PC-9 (cell line): ENCODE data around the gene BTK. TPM values are rescaled to one million over a fixed set of nuclear protein-coding genes. Genes with fewer than 3 reads are reported as not detected.

ENCODE experiments used
- BruUV-seq: library from RNA; stranded (reverse); fragments of 400-500 nt; replicated peaks from 2 replicates; lab custom pipeline; 2021; lab: Mats Ljungman, UMichigan
- CTCF ChIA-PET: fragments of 300-600 bp; sonication (Branson Sonifier 250); formaldehyde crosslinking; loops from one replicate; lab custom pipeline; 2022; ENCODE audit warnings: antibody characterized with exemption; lab: Charles Lee
- POLR2A ChIA-PET: fragments of 300-600 bp; sonication (Branson Sonifier 250); formaldehyde crosslinking; loops from one replicate; lab custom pipeline; 2022; ENCODE audit warnings: antibody characterized with exemption; ENCODE audit not compliant: unreplicated experiment; lab: Charles Lee
- DNase-seq, 2 experiments: peaks; one replicate each; pipeline versions ENCODE4 v3.0.0 to v3.0.0-alpha.2; 2015 to 2022; ENCODE audit warnings: mixed read lengths in 1 of 2
- H2AFZ ChIP-seq: fragments of 200-600 bp; sonication (generic); 2 replicates; pipeline ENCODE4 v1.8.1; 2017; ENCODE audit warnings: antibody characterized with exemption
- H3F3A ChIP-seq: fragments of 200-600 bp; sonication (generic); 2 replicates; pipeline ENCODE4 v1.8.1; 2017; ENCODE audit warnings: antibody characterized with exemption, mild to moderate bottlenecking, low read depth; ENCODE audit not compliant: insufficient read depth
- H3K27ac ChIP-seq: fragments of 200-600 bp; sonication (generic); 2 replicates; pipeline ENCODE4 v1.6.1; 2016; ENCODE audit warnings: mixed run types
- H3K27me3 ChIP-seq: fragments of 200-600 bp; sonication (generic); 2 replicates; pipeline ENCODE4 v1.6.1; 2016; ENCODE audit warnings: low read depth, mixed run types; ENCODE audit not compliant: insufficient read depth
- H3K36me3 ChIP-seq: fragments of 200-600 bp; sonication (generic); 2 replicates; pipeline ENCODE4 v1.6.1; 2016; ENCODE audit warnings: low read depth, mixed run types
- H3K4me1 ChIP-seq: fragments of 200-600 bp; sonication (generic); replicated peaks from 2 replicates; pipeline ENCODE4 v1.6.1; 2016; ENCODE audit warnings: mixed run types; ENCODE audit not compliant: insufficient read depth
- H3K4me2 ChIP-seq: fragments of 200-600 bp; sonication (generic); 2 replicates; pipeline ENCODE4 v1.6.1; 2017; ENCODE audit warnings: mixed run types
- H3K4me3 ChIP-seq: fragments of 200-600 bp; sonication (generic); 2 replicates; pipeline ENCODE4 v1.6.1; 2016; ENCODE audit warnings: mixed run types
- H3K79me2 ChIP-seq: fragments of 200-600 bp; sonication (generic); 2 replicates; pipeline ENCODE4 v1.6.1; 2017; ENCODE audit warnings: low read depth, mixed run types
- H3K9me2 ChIP-seq: fragments of 200-600 bp; sonication (generic); 2 replicates; pipeline ENCODE4 v1.8.1; 2017; ENCODE audit warnings: mild to moderate bottlenecking; ENCODE audit not compliant: insufficient read depth
- H3K9me3 ChIP-seq: fragments of 200-600 bp; sonication (generic); 2 replicates; pipeline ENCODE4 v1.8.1; 2016; ENCODE audit warnings: low read depth; ENCODE audit not compliant: insufficient read depth
- H4K20me1 ChIP-seq: fragments of 200-600 bp; sonication (generic); 2 replicates; pipeline ENCODE4 v1.8.1; 2017; ENCODE audit not compliant: insufficient read depth
- EZH2 ChIP-seq: fragments of 200-600 bp; sonication (generic); IDR thresholded peaks from 2 replicates; pipeline ENCODE4 v1.8.0; 2017; ENCODE audit warnings: antibody characterized with exemption, low read depth
- intact Hi-C: fragments of 100-400 bp; cut with micrococcal nuclease; formaldehyde crosslinking; loops from one replicate; pipeline ENCODE4 v1.10.0; 2022; ENCODE audit not compliant: unreplicated experiment
- total RNA-seq: library from RNA; stranded (reverse); gene quantifications from 2 replicates; pipeline ENCODE4 v1.2.3, GENCODE V29; 2021
- TF ChIP-seq, protein P1 (sequence below): fragments of 200-600 bp; sonication (generic); conservative IDR thresholded peaks from 2 replicates; pipeline ENCODE4 v1.6.1; 2017; ENCODE audit warnings: mixed run types, antibody characterized with exemption, mild to moderate bottlenecking, moderate library complexity

Gene BTK
- total RNA-seq, 1 experiment from 2014 or later, result not detected

DNA sequence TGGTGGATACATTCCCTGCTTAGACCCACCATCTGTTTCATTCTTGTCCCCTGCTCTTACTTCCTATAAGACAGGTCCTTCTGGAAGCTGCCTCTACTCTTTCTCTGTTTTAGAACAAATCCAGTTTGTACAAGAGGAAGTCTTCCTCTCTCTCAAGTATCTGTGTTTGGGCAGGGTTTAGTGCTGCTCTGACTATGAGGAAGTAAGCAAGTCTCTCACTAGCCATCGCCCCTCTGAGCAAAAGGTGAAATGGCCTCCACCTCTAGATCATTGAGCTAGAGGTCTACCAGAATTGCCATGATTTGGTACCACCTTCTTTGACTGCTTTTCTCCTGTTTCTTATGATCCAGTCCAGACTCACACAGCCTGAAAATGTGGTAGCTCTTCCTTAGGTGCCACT, 8.4 kb downstream of the BTK start:
- Histone ChIP-seq H2AFZ (no peak overlapping the region), H3K27ac (no peak overlapping the region), H3K4me1 (no peaks in the 10 kb centered on the region), H3K79me2 (no peaks in the 10 kb centered on the region), H3K9me3 (no peaks in the 10 kb centered on the region), H3K36me3 (no peaks in the 10 kb centered on the region), H3K9me2 (no peaks in the 10 kb centered on the region), H4K20me1 (no peaks in the 10 kb centered on the region), H3K4me2 (no peak overlapping the region), H3F3A (no peaks in the 10 kb centered on the region), H3K27me3 (no peaks in the 10 kb centered on the region), H3K4me3 (no peak overlapping the region)
- no peak for DNase-seq
- intact Hi-C loops, result no loop called here
- BruUV-seq, result no TSS peak
- ChIA-PET POLR2A (no interaction called here), CTCF (interaction anchor here (0.6 kb wide), 1 partner anchor 31 kb away, joined by 3 read pairs; no protein-coding TSS in a partner anchor)
- no peak for TF ChIP-seq EZH2
- TF ChIP-seq, protein P1, sequence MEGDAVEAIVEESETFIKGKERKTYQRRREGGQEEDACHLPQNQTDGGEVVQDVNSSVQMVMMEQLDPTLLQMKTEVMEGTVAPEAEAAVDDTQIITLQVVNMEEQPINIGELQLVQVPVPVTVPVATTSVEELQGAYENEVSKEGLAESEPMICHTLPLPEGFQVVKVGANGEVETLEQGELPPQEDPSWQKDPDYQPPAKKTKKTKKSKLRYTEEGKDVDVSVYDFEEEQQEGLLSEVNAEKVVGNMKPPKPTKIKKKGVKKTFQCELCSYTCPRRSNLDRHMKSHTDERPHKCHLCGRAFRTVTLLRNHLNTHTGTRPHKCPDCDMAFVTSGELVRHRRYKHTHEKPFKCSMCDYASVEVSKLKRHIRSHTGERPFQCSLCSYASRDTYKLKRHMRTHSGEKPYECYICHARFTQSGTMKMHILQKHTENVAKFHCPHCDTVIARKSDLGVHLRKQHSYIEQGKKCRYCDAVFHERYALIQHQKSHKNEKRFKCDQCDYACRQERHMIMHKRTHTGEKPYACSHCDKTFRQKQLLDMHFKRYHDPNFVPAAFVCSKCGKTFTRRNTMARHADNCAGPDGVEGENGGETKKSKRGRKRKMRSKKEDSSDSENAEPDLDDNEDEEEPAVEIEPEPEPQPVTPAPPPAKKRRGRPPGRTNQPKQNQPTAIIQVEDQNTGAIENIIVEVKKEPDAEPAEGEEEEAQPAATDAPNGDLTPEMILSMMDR, result no peak

DNA sequence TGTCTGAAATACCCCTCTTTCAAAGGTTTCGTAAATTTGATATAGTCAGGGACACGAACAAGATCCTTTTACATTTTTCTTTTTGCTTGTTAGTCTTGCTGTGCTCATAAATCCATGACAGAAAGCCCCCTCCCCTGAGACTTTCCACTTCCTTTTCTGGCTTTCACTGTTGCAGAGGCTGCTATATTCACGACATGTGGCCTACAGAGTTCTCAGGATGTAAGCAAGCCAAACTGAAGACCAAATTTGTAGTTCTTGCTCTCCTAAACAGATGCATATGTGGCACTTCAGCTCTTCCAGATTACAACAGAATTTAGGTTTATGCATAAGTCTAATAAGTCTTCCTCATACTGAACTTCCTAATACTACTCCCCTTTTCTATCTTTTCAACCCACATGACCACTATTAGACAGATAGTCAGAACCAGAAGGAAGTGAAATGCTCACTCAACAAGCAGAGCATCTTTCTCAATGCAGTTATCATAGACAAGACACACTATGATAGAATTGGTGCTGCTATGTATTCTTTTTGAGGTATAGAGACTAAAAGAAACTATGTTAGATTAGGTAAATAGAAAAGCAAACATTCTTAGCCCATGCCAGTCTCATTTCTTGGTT, 15.0 kb downstream of the BTK start:
- ChIA-PET POLR2A (no interaction called here), CTCF (no interaction called here)
- Histone ChIP-seq H3K9me3 (no peaks in the 10 kb centered on the region), H3F3A (no peaks in the 10 kb centered on the region), H3K4me2 (no peak overlapping the region), H3K79me2 (no peaks in the 10 kb centered on the region), H3K27ac (no peak overlapping the region), H3K9me2 (no peaks in the 10 kb centered on the region), H3K27me3 (no peaks in the 10 kb centered on the region), H3K36me3 (no peaks in the 10 kb centered on the region), H2AFZ (no peak overlapping the region), H3K4me3 (no peak overlapping the region), H3K4me1 (no peaks in the 10 kb centered on the region), H4K20me1 (no peaks in the 10 kb centered on the region)
- TF ChIP-seq, protein P1, result no peak
- no peak for TF ChIP-seq EZH2
- intact Hi-C loops, result no loop called here
- DNase-seq, result no peak
- no TSS peak for BruUV-seq

DNA sequence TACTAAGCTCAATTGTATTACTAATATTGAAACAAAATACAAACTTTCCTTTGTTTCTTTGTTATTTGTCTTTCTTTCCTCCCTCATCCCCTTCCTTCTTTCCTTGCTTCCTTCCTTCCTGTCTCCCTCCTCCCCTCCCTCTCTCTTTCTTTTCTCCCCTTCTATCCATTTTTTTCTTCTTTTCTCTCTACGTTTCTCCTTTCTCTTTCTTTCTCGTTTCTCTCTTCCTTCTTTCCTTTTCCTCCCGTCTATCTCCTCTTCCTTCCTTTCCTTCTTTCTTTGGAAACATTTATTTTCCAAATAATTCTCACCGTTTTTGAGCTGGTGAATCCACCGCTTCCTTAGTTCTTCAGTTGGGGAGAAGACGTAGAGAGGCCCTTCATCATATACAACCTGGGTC, 16.3 kb downstream of the BTK start:
- intact Hi-C loops, result no loop called here
- POLR2A ChIA-PET, result no interaction called here
- Histone ChIP-seq H3K4me1 (no peaks in the 10 kb centered on the region), H3F3A (no peaks in the 10 kb centered on the region), H3K79me2 (no peaks in the 10 kb centered on the region), H3K9me2 (no peaks in the 10 kb centered on the region), H3K4me3 (no peak overlapping the region), H3K4me2 (no peak overlapping the region), H3K27me3 (no peaks in the 10 kb centered on the region), H4K20me1 (no peaks in the 10 kb centered on the region), H3K36me3 (no peaks in the 10 kb centered on the region), H3K27ac (no peak overlapping the region), H2AFZ (no peak overlapping the region), H3K9me3 (no peaks in the 10 kb centered on the region)
- no peak for DNase-seq
- TF ChIP-seq EZH2, result no peak
- TF ChIP-seq, protein P1, result no peak
- BruUV-seq, result no TSS peak
- CTCF ChIA-PET, result interaction anchor here (0.7 kb wide), 1 partner anchor 9 kb away, joined by 4 read pairs; no protein-coding TSS in a partner anchor
